ENCODE data around the gene SLC25A13.

The SLC25A13 gene

DNA sequence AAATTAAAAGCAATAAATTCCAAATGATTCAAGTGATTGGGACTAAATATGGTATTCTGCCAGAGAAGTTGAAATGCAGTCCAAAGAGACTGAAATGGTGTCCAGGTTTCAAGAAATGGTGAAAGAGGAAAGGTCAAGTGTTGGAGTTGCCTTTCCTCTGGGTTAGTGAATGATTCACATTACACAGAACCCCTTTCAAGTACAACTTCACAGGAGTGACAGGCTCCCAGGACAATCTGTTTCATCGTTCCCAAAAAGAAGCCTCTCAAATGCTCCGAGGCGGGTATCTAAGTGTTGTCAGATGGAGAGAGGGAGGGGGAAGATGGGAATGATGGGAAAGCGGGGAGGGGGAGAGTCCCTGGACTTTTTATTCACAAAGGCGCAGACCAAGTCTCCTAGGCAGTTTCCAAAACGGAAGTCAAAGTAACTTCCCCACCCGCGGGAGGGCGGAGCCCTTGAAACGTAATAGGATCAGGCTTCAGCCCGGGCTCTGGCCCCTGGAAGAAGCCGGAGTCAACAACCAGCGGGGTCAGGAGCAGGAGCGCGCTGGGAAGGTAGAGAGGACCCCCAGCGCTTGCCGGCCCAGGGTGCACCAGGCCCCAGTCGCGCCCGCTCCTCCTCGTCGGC, 754 bp downstream of the SLC25A13 start:
- H3K4me3 ChIP-seq (ENCODE audit: low read depth, low read length): peak overlapping the region; percentile 83
- TF ChIP-seq POLR2A (IDR thresholded peaks at IDR 0.05; ENCODE audit: extremely low read depth, insufficient read length) (peak; percentile 63), MYC (IDR thresholded peaks at IDR 0.05; ENCODE audit: low read depth, low read length) (no peak), MAX (IDR thresholded peaks at IDR 0.05; ENCODE audit: low read depth, low read length) (no peak)
- TF ChIP-seq, protein P1, sequence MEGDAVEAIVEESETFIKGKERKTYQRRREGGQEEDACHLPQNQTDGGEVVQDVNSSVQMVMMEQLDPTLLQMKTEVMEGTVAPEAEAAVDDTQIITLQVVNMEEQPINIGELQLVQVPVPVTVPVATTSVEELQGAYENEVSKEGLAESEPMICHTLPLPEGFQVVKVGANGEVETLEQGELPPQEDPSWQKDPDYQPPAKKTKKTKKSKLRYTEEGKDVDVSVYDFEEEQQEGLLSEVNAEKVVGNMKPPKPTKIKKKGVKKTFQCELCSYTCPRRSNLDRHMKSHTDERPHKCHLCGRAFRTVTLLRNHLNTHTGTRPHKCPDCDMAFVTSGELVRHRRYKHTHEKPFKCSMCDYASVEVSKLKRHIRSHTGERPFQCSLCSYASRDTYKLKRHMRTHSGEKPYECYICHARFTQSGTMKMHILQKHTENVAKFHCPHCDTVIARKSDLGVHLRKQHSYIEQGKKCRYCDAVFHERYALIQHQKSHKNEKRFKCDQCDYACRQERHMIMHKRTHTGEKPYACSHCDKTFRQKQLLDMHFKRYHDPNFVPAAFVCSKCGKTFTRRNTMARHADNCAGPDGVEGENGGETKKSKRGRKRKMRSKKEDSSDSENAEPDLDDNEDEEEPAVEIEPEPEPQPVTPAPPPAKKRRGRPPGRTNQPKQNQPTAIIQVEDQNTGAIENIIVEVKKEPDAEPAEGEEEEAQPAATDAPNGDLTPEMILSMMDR (IDR thresholded peaks at IDR 0.05; ENCODE audit: low read depth, low read length): no peak
- peak; percentile 91 for DNase-seq (ENCODE audit: low read depth)

DNA sequence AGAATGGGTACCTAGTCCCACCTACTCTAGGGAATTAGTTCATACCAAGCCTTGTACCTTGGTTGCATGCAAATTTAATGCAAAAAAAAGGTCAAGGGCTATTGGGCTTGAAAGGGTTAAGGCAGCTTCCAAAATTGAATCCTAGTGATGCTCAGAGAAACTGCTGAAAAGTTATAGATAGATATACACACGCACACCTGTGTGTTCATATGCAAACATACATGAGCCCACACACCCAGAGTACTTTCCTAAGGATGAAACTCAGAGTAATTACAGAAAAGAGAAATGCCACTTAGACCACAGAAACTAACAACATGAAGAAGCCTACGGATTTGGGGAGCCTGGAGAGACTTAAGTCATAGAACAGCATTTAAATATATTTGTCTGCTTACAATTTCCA, 1.5 kb downstream of the SLC25A13 start:
- H3K4me3 ChIP-seq (ENCODE audit: low read depth, low read length): peak overlapping the region; percentile 83
- TF ChIP-seq MAX (IDR thresholded peaks at IDR 0.05; ENCODE audit: low read depth, low read length): no peak
- TF ChIP-seq MYC (IDR thresholded peaks at IDR 0.05; ENCODE audit: low read depth, low read length): no peak
- TF ChIP-seq POLR2A (IDR thresholded peaks at IDR 0.05; ENCODE audit: extremely low read depth, insufficient read length): no peak
- TF ChIP-seq, protein P1 (IDR thresholded peaks at IDR 0.05; ENCODE audit: low read depth, low read length): no peak
- peak; percentile 12 for DNase-seq (ENCODE audit: low read depth)

DNA sequence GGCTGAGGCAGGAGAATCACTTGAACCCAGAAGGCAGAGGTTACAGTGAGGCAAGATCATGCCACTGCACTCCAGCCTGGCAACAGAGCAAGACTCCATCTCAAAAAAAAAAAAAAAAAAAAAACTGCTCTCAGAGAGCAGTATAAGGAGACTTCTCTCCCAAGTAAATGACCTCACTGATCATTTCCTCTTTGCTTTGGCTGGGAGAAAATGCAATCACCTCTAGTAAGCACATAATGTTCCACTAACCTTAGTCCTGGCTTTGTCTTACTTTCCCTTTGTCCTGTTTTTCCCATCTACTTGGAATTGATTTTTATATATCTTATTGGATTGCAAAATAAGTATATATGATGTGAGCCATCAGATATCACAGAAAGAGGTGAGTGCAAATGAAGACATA, 2.5 kb downstream of the SLC25A13 start:
- H3K4me3 ChIP-seq (ENCODE audit: low read depth, low read length): no peak overlapping the region
- TF ChIP-seq POLR2A (IDR thresholded peaks at IDR 0.05; ENCODE audit: extremely low read depth, insufficient read length) (no peak), MAX (IDR thresholded peaks at IDR 0.05; ENCODE audit: low read depth, low read length) (no peak)
- no peak for DNase-seq (ENCODE audit: low read depth)

DNA sequence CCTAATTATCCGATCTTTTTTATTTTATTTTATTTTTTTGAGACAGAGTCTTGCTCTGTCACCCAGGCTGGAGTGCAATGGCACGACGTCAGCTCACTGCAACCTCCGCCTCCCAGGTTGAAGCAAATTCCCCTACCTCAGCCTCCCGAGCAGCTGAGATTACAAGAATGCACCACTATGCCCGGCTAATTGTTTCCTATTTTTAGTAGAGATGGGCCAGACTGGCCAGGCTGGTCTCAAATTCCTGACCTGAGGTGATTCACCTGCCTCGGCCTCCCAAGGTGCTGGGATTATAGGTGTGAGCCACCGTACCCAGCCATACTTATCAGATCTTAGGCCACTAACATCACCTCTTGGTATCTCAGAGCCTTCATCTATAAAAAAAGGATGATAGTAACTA, 4.9 kb downstream of the SLC25A13 start:
- H3K4me3 ChIP-seq (ENCODE audit: low read depth, low read length): no peak overlapping the region
- no peak for TF ChIP-seq POLR2A (IDR thresholded peaks at IDR 0.05; ENCODE audit: extremely low read depth, insufficient read length)
- TF ChIP-seq MAX (IDR thresholded peaks at IDR 0.05; ENCODE audit: low read depth, low read length): no peak
- TF ChIP-seq, protein P1 (IDR thresholded peaks at IDR 0.05; ENCODE audit: low read depth, low read length): no peak
- no peak for TF ChIP-seq MYC (IDR thresholded peaks at IDR 0.05; ENCODE audit: low read depth, low read length)
- no peak for DNase-seq (ENCODE audit: low read depth)

DNA sequence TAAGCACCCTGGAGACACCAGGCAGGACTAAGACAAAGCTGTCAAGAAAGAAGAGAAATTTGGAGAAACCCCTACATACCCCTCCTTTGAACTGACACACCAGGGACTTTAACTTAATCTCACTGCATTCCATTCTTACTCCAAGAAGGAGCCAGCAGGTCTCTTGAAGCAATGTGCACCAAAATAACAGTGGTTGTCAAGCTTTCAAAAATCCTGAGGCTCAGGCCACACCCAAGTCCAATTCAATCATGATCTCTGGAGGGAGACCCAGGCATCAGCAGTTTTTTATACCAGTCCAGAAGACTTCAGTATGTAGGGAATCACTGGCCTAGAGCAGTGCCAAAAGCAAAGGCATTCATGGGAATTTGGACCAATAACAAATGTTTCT, 6.8 kb downstream of the SLC25A13 start:
- DNase-seq (ENCODE audit: low read depth): no peak
- no peak for TF ChIP-seq MAX (IDR thresholded peaks at IDR 0.05; ENCODE audit: low read depth, low read length)
- TF ChIP-seq, protein P1 (IDR thresholded peaks at IDR 0.05; ENCODE audit: low read depth, low read length): no peak
- no peak for TF ChIP-seq POLR2A (IDR thresholded peaks at IDR 0.05; ENCODE audit: extremely low read depth, insufficient read length)
- TF ChIP-seq MYC (IDR thresholded peaks at IDR 0.05; ENCODE audit: low read depth, low read length): no peak
- H3K4me3 ChIP-seq (ENCODE audit: low read depth, low read length): no peak overlapping the region

- TF ChIP-seq POLR2A (IDR thresholded peaks at IDR 0.05; ENCODE audit: extremely low read depth, insufficient read length): no peak
- H3K4me3 ChIP-seq (ENCODE audit: low read depth, low read length): no peak overlapping the region
- DNase-seq (ENCODE audit: low read depth): peak; percentile 53
Measured at GRCh38 chr7:96314402-96315124, 7.3 kb downstream of the SLC25A13 start.
